ENCODE results near the gene VAV2.
"Not testable (repeated sequence)": the region's sequence is repeated elsewhere in the genome, so short reads cannot be mapped to it uniquely, and the experiment has no call there.

VAV2 gene

GRCh38 chr9:133913571-133914369 is 78.4 kb downstream of the VAV2 start:
- FAIRE-seq: no peak

GRCh38 chr9:133910855-133911514 is 81.1 kb downstream of the VAV2 start:
- FAIRE-seq: no peak

GRCh38 chr9:133906932-133907910 is 84.9 kb downstream of the VAV2 start:
- FAIRE-seq: no peak

GRCh38 chr9:133906218-133906617 is 85.9 kb downstream of the VAV2 start:
- FAIRE-seq: no peak

GRCh38 chr9:133905493-133905892 is 86.6 kb downstream of the VAV2 start:
- FAIRE-seq: no peak

- FAIRE-seq: no peak
Observed at GRCh38 chr9:133904346-133905090, 87.6 kb downstream of the VAV2 start.

GRCh38 chr9:133901184-133901835 is 90.8 kb downstream of the VAV2 start:
- no peak for FAIRE-seq

- FAIRE-seq: no peak
Observed at GRCh38 chr9:133897675-133898074, 94.4 kb downstream of the VAV2 start.

GRCh38 chr9:133896007-133896406 is 96.1 kb downstream of the VAV2 start:
- FAIRE-seq: not testable (repeated sequence)

GRCh38 chr9:133895335-133895734 is 96.8 kb downstream of the VAV2 start:
- no peak for FAIRE-seq

GRCh38 chr9:133894377-133895321 is 97.5 kb downstream of the VAV2 start:
- FAIRE-seq: no peak

GRCh38 chr9:133893191-133893994 is 98.7 kb downstream of the VAV2 start:
- FAIRE-seq: no peak

- FAIRE-seq: no peak
Observed at GRCh38 chr9:133892193-133892920, 99.8 kb downstream of the VAV2 start.

GRCh38 chr9:133891741-133892140 is 100.4 kb downstream of the VAV2 start:
- no peak for FAIRE-seq

- no peak for FAIRE-seq
Observed at GRCh38 chr9:133890583-133890982, 101.5 kb downstream of the VAV2 start.

- no peak for FAIRE-seq
Observed at GRCh38 chr9:133889584-133890301, 102.4 kb downstream of the VAV2 start.

- no peak for FAIRE-seq
Observed at GRCh38 chr9:133888809-133889491, 103.2 kb downstream of the VAV2 start.
